Esophagus muscularis mucosa (tissue), 4 donors: Measurements from ENCODE around the gene ANKRD44.

Source experiments
- CTCF ChIP-seq, 3 experiments: fragments of 200-600 bp in 2 of 3; fragments of 450-650 bp in 1 of 3; sonication (generic) in 2 of 3; IDR thresholded peaks; one replicate each; pipeline ENCODE4 v1.5.1; 2017 to 2019; ENCODE audit warnings: antibody characterized with exemption in 3 of 3, mild to moderate bottlenecking in 2 of 3, moderate library complexity in 1 of 3
- EP300 ChIP-seq: sonication (generic); formaldehyde crosslinking; IDR thresholded peaks from one replicate; pipeline ENCODE4 v1.6.1; 2017; ENCODE audit warnings: antibody characterized with exemption
- POLR2A ChIP-seq: fragments of 450-650 bp; IDR thresholded peaks from one replicate; pipeline ENCODE4 v1.6.1; 2017; ENCODE audit warnings: antibody characterized with exemption, moderate library complexity, mild to moderate bottlenecking, low read depth
- POLR2AphosphoS5 ChIP-seq, 2 donors: sonication (generic); formaldehyde crosslinking; IDR thresholded peaks; one replicate each; pipeline ENCODE4 v1.6.1; 2017; ENCODE audit warnings: antibody characterized with exemption in 2 of 2

GRCh38 chr2:197256547-197257170 is 53.9 kb downstream of the ANKRD44 start:
- TF ChIP-seq CTCF (IDR thresholded peaks at IDR 0.05) (no peak), EP300 (no peak), POLR2A (no peak), POLR2AphosphoS5 (IDR thresholded peaks at IDR 0.05) (no peak)
